ENCODE results near the gene HSDL1. TPM values are rescaled to one million over a fixed set of nuclear protein-coding genes. Genes with fewer than 3 reads are reported as not detected.

The HSDL1 gene
- total and polyA plus RNA-seq, 2 of the 4 experiments (the other 2 are of a cell fraction) = 11.6 to 18.3 TPM

GRCh38 chr16:84169765-84170310, 24.9 kb upstream of the HSDL1 start:
- Histone ChIP-seq H4K20me1 (ENCODE audit: insufficient read depth, low read length) (no peaks in the 10 kb centered on the region), H2BK5ac (ENCODE audit: low read depth, low read length, poor library complexity, severe bottlenecking) (no peak overlapping the region), H4K5ac (ENCODE audit: low read depth, low read length) (no peak overlapping the region), H3K14ac (replicated peaks; ENCODE audit: low read depth, low read length) (no peak overlapping the region), H2BK15ac (ENCODE audit: low read depth, low read length) (no peak overlapping the region), H3K4me2 (ENCODE audit: low read depth, low read length) (no peak overlapping the region), H3K79me1 (ENCODE audit: low read depth in 1 of 2, low read length in 2 of 2) (no peaks in the 10 kb centered on the region), H3K27me3 (ENCODE audit: control insufficient read depth, insufficient read depth, low read length) (peaks cover 22% of the 10 kb centered on the region), H2BK20ac (ENCODE audit: low read depth, low read length) (no peak overlapping the region), H3K4ac (ENCODE audit: low read depth, low read length) (no peak overlapping the region), H4K91ac (ENCODE audit: insufficient read depth, low read depth, low read length) (no peak overlapping the region), H3K18ac (ENCODE audit: low read depth, low read length) (no peak overlapping the region), H3K9me3 (ENCODE audit: control insufficient read depth, insufficient read depth, low read length) (no peaks in the 10 kb centered on the region), H2AK5ac (ENCODE audit: low read depth, low read length) (no peak overlapping the region), H2BK120ac (ENCODE audit: low read depth, low read length) (no peak overlapping the region), H3K9ac (ENCODE audit: low read depth, low read length) (no peak overlapping the region), H3K23ac (ENCODE audit: low read depth, low read length) (no peak overlapping the region), H2AFZ (replicated peaks; ENCODE audit: low read length, poor library complexity) (no peak overlapping the region), H2AK9ac (replicated peaks; ENCODE audit: low read depth, low read length, poor library complexity) (no peak overlapping the region), H4K8ac (ENCODE audit: low read depth in 2 of 2, low read length in 2 of 2) (no peak overlapping the region), H3K36me3 (ENCODE audit: control insufficient read depth, insufficient read depth, low read length) (no peaks in the 10 kb centered on the region), H3K9me1 (ENCODE audit: insufficient read depth, low read length) (no peaks in the 10 kb centered on the region), H3K4me3 (ENCODE audit: insufficient read depth, low read depth, low read length) (no peak overlapping the region), H3K4me1 (ENCODE audit: control insufficient read depth, insufficient read depth, low read length) (no peaks in the 10 kb centered on the region), H3K56ac (ENCODE audit: extremely low read depth, insufficient read depth, low read length) (no peak overlapping the region), H3K27ac (ENCODE audit: insufficient read depth, low read length) (no peak overlapping the region)
- WGBS, 2 experiments (ENCODE audit: extremely low coverage in 2 of 2, insufficient read length in 1 of 2) = 43% methylated on average over 2 of the region's 11 CpGs; no CpG with 5 or more reads in 1 of the 2 experiments
- ChIA-PET CTCF (interaction anchor here (1.0 to 1.1 kb wide), 2 partner anchors 13 to 17 kb away, joined by 3 read pairs; partner anchors contain the start of gene TAF1C), POLR2A (ENCODE audit: unreplicated experiment) (interaction anchor here (0.6 kb wide), 1 partner anchor 54 kb away, joined by 6 read pairs; no protein-coding TSS in a partner anchor)
- dilution Hi-C loops (cut with HindIII; ENCODE audit: low sequenced_read_pairs, unreplicated experiment) = no loop called here
- in situ Hi-C loops (cut with MboI; ENCODE audit: low sequenced_read_pairs) = loop anchor here (10.0 kb wide), 1 partner anchor 205 kb away; the partner anchor contains the start of gene NECAB2
- no TSS peak for BruUV-seq (replicated peaks)
- DNase-seq (no peak), ATAC-seq (ENCODE audit: low read depth) (no peak)
- TF ChIP-seq CTCF (conservative IDR thresholded peaks at IDR 0.05; ENCODE audit: low read depth, low read length) (no peak), POLR2A (IDR thresholded peaks at IDR 0.05; ENCODE audit: low read depth, low read length) (no peak), MAZ (IDR thresholded peaks at IDR 0.05; ENCODE audit: borderline replicate concordance, low read depth, low read length) (no peak), FOS (IDR thresholded peaks at IDR 0.05; ENCODE audit: low read depth, low read length) (no peak), RAD21 (IDR thresholded peaks at IDR 0.05; ENCODE audit: low read length) (no peak), NFE2L2 (IDR thresholded peaks at IDR 0.05; ENCODE audit: low read depth, low read length) (no peak), MXI1 (IDR thresholded peaks at IDR 0.05; ENCODE audit: borderline replicate concordance, low read depth, low read length) (no peak)
- intact Hi-C loops (cut with micrococcal nuclease) = no loop called here
